NCI-H446 treated with DMSO at 0.1 percent for 48 hours (cell line): ENCODE data around the gene HLA-E.
A peak's percentile ranks its signal among the peaks of the same experiment; 100 is the strongest.
"Not testable (repeated sequence)": the region's sequence is repeated elsewhere in the genome, so short reads cannot be mapped to it uniquely, and the experiment has no call there.

Experiments
- DNase-seq: peaks from one replicate; lab custom pipeline; 2025; lab: John Stamatoyannopoulos, UW

The HLA-E gene

GRCh38 chr6:30489081-30490025 is at the start of gene HLA-E:
HLA-E (plus strand) TSS chr6:30489509; CDS start chr6:30489532, 23 bp downstream.
- DNase-seq: peak; percentile 84

GRCh38 chr6:30441171-30441570 is 48.1 kb upstream of the HLA-E start:
- no peak for DNase-seq

DNA sequence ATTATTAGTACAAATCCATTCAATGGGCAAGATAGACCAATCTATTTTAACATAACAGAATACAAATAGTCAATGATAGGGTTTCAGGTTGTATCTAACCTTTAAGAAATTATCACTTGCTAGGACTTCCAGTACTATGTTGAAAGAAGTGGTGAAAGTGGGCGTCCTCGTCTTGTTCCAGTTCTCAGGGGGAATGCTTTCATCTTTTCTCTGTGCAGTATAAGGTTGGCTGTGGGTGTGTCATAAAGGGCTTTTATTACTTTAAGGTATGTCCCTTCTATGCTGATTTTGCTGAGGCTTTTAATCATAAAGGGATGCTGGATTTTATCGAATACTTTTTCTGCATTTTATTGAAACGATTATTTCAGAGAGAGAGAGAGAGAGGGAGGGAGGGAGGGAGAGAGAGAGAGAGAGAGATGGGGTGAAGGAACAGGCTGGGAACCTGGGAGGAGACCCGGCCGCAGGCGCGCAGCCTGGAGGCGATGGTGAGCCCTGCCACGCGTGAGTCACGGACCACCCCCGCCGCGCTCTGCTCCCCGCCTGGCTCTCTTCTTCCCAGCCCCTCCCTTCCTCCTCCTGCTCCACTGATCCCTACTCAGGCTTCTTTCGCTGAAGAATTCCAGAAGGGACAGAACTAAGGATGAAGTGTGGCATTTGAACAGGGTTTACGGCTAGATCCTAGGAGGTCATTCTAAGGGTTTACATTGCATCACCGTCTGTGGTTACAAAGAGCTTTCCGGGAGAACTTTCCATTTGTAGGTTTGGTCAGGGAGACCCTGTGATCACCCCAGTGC is 45.5 kb upstream of the HLA-E start:
- DNase-seq: no peak

DNA sequence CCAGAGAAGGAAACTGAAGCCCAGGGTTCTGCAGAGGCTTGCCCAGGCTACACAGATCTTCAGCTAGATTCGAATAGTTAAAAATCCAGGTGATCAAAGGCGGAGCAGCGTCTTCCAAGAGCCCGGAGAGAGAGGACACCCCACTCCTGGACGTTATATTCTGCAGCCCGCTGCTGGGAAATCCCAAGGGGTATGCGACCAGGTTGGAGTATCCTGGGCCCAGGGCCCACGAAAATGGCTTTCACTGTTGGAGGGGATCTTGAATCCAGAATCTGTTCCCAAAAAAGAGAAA is 44.9 kb upstream of the HLA-E start:
- no peak for DNase-seq

DNA sequence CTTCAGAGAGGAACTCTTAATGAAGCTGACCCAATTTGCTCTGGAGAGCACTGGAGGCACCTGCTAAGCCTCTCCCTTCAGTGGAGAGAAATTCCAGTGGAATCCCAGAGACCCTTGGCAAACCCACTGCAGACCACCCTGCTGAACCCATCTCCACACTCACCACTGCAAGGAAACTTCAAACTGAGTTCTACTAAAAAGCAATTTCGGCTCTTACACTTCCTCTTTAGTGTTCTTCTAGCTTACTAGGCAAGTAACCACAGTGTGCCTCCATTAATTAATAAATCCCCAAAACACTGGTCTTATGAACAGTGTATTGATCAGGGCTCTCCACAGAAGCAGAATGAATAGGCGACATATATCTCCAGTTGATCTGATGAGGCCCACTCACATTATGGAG is 43.0 kb upstream of the HLA-E start:
- no peak for DNase-seq

- DNase-seq: no peak
Measured at GRCh38 chr6:30447237-30447636, 42.1 kb upstream of the HLA-E start.

DNA sequence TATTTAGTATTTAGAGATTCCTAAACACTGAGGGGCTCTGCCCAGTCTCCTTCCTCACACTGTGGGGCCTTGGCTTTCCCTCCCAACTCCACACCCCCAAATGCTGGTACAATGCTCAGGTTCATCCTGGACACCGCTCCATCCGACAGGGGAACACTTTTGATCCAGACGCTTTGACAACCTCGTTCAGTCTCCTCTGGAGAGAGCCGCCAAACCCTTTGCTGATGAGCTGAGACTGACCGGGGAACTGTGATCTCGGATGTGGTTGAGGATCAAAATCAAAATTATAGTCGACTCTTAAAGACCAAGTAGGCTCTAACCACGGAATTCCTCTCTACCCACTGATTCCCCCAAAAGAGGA is 38.8 kb upstream of the HLA-E start:
- DNase-seq: no peak

DNA sequence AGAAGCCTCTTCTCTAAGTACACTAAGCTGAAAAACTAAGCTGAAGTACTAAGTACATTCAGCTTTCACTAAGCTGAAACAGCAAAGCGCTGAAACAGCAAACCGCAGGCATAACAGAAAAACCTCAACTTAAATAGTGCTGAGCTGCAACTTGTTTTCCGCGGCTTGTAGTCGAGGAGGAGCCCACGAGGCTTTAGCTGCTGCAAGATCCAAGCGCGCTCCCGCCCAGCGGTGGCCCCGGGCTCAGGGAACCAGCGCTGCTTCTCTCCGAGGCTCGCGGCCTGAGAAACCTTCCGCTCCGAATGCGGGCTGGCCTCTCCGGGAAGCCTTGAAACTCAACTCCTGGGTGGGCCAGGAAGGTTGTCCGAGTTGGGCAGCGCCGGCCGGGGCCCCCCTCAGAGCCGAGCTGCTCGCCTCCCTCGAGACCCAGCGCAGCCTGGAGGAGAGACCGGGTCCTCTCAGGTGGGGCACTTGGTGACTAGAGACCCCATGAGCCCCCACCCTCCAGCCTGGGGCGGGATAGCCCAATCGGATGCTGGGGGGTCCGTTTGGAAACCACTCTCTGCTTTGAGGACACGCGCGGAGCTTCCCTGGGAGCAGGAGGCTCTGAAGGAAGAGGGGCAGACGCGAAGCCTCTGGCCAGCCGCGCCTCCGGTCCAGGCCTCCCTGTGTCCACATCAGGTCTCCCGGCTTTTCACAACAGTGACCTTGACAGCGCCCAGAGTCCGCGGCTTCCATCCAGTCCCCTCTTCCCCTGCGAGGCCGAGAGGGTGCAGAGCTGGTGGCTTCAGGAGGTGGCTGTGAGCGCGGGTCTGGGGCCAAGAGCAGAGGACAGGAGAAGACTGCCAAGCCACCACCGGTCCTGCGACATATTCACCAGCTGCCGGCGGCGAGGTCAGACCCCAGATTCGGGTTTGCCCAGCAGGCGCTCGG is 38.1 kb upstream of the HLA-E start:
- no peak for DNase-seq

DNA sequence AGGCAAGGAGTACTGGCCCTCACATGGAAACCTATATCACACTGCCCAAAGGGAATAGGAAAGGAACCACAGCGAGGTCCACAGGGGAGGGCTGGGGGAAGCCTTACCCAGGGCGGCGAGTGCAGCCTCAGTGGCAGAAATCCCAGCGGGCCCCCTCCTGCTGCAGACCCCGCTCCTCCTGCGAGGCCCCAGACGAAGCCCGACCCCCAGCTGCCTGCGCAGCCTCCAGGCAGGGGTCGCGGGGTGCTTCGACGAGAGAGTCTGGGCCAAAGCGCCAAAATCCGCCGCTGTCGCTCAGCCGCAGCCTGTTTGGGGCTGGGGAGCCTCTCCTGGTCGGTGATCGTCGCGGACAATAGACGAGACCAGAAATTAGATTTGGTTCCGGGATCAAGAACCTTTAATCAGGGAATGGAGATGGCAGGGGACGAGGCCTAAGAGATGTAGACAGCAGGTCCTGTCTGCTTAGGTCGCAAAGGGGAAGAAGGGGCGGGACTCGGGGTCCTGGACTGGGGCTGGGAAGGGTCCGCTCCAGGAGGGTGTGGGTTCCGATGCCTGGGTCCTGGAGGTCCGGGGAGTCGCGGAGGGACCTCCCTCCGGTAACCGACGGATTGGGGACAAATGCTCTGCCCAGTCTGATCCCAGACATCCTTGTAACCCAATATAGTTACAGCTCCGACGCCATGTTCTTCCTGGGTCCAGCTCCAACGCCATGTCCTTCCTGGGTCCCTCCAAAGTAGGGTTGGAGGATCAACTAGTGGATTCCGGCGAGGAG is 36.4 kb upstream of the HLA-E start:
- no peak for DNase-seq

- DNase-seq: peak; percentile 8
Measured at GRCh38 chr6:30453508-30454116, 35.7 kb upstream of the HLA-E start.

DNA sequence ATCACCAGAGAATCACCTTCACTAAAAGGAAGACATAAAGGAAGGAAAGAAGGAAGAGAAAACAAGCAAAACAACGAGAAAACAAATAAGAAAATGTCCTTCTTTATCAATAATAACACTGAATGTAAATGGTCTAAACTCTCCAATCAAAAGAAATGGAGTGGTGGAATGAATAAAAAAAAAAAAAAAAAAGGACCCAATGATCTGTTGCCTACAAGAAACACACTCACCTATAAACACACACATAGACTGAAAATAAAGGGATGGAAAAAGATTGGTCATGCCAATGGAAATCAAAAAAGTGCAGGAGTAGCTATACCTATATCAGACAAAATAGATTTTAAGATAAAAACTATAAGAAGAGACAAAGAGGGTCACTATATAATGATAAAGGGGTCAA is 30.2 kb upstream of the HLA-E start:
- no peak for DNase-seq

DNA sequence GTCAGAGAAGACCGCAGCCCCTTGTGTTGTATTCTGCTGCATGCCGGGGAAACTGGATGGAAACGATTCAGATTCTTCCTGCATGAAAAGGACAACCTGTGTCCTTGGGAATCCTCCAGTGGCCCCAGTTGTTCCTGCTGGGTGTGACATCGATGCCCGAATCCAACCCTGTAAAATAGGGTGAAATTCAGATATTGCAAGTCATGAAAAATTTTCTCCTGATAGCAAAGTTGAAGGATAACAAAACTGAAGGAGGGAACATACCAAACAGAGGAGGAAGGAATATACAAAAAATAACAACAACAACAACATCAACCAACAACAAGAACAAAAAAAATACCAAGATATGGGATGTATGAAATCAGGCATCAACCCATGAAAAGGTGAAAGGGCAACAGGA is 28.3 kb upstream of the HLA-E start:
- DNase-seq: no peak

GRCh38 chr6:30462482-30462881 is 26.8 kb upstream of the HLA-E start:
- no peak for DNase-seq

- DNase-seq: no peak
Measured at GRCh38 chr6:30463242-30463641, 26.1 kb upstream of the HLA-E start.

- DNase-seq: no peak
Measured at GRCh38 chr6:30463651-30464618, 25.4 kb upstream of the HLA-E start.

- no peak for DNase-seq
Measured at GRCh38 chr6:30465595-30466306, 23.6 kb upstream of the HLA-E start.

DNA sequence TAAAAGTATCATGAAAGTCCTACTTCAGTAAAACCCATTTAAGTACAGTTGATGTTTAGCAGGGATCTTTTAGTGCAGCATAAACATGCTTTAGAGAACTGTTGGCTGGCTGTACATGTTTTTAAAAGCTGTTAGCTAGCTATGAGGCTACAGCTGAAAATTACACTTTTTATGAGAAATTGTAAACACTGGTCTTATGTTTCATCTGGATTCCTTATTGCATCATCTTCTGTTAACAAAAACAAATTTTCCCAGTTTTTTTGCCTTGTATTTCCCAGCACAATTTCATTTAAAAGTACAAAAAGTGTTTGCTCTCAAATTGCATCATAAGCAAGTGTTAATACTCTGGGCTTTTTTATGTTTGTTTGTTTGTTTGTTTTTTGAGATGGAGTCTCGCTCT is 18.3 kb upstream of the HLA-E start:
- no peak for DNase-seq

- DNase-seq: not testable (repeated sequence)
Measured at GRCh38 chr6:30475116-30475515, 14.2 kb upstream of the HLA-E start.

GRCh38 chr6:30480536-30481156 is 8.7 kb upstream of the HLA-E start:
- DNase-seq: no peak
